Stimulated activated memory B cell treated with anti-CD40 and anti-IgM and Interleukin-4, amounts not matched to agents 10 μg/mL and 1 μg/mL and 100 μg/mL, for 72 hours (primary cell): ENCODE results near the gene ARF3.
A peak's percentile ranks its signal among the peaks of the same experiment; 100 is the strongest.

Source experiments
- ATAC-seq: fragments of 150-1000 bp; cut with Tn5 transposase; 2 replicates; pipeline ENCODE4 v1.10.0; 2021
- H3K27ac Mint-ChIP-seq: one replicate; pipeline ENCODE4 v1.8.0; 2022; ENCODE audit warnings: mild to moderate bottlenecking, mixed read lengths
- H3K27me3 Mint-ChIP-seq: one replicate; pipeline ENCODE4 v1.8.0; 2022; ENCODE audit warnings: mixed read lengths
- H3K36me3 Mint-ChIP-seq: one replicate; pipeline ENCODE4 v1.8.0; 2022; ENCODE audit warnings: mixed read lengths
- H3K4me1 Mint-ChIP-seq: one replicate; pipeline ENCODE4 v1.8.0; 2022; ENCODE audit warnings: mixed read lengths
- H3K4me3 Mint-ChIP-seq: one replicate; pipeline ENCODE4 v1.8.0; 2022; ENCODE audit warnings: mild to moderate bottlenecking, moderate library complexity, mixed read lengths
- H3K9me3 Mint-ChIP-seq: one replicate; pipeline ENCODE4 v1.8.0; 2022; ENCODE audit warnings: mixed read lengths

The ARF3 gene

GRCh38 chr12:48960834-48961233 lies 3.5 kb upstream of the ARF3 start:
- Mint-ChIP-seq H3K27ac (no peak overlapping the region), H3K4me3 (no peak overlapping the region), H3K9me3 (no peaks in the 10 kb centered on the region), H3K27me3 (peaks cover 8% of the 10 kb centered on the region), H3K4me1 (peaks cover 32% of the 10 kb centered on the region), H3K36me3 (no peaks in the 10 kb centered on the region)
- ATAC-seq: no peak

- Mint-ChIP-seq H3K4me1 (peaks cover 47% of the 10 kb centered on the region), H3K9me3 (no peaks in the 10 kb centered on the region), H3K36me3 (peaks cover 9% of the 10 kb centered on the region), H3K27me3 (peaks cover 8% of the 10 kb centered on the region), H3K4me3 (peak overlapping the region; percentile 97), H3K27ac (peak overlapping the region; percentile 89)
- no peak for ATAC-seq
These were observed 732 bp upstream of the ARF3 start for GRCh38 chr12:48958049-48958388.

- Mint-ChIP-seq H3K27ac (peak overlapping the region; percentile 89), H3K4me1 (peaks cover 56% of the 10 kb centered on the region), H3K9me3 (no peaks in the 10 kb centered on the region), H3K4me3 (peak overlapping the region; percentile 97), H3K27me3 (peaks cover 8% of the 10 kb centered on the region), H3K36me3 (peaks cover 17% of the 10 kb centered on the region)
- ATAC-seq: peak; percentile 47
These were observed 777 bp downstream of the ARF3 start for GRCh38 chr12:48956279-48957140.

GRCh38 chr12:48954841-48955501 lies 2.3 kb downstream of the ARF3 start:
- no peak for ATAC-seq
- no peak overlapping the region for H3K27ac Mint-ChIP-seq
- peaks cover 62% of the 10 kb centered on the region for H3K4me1 Mint-ChIP-seq

GRCh38 chr12:48954061-48954460 lies 3.2 kb downstream of the ARF3 start:
- Mint-ChIP-seq H3K9me3 (no peaks in the 10 kb centered on the region), H3K4me1 (peaks cover 62% of the 10 kb centered on the region), H3K27ac (no peak overlapping the region), H3K4me3 (no peak overlapping the region), H3K27me3 (no peaks in the 10 kb centered on the region), H3K36me3 (peaks cover 28% of the 10 kb centered on the region)
- no peak for ATAC-seq

More at GRCh38 chr12:48954841-48955501, 2.3 kb downstream of the ARF3 start:
- no peaks in the 10 kb centered on the region for H3K27me3 Mint-ChIP-seq
- no peak overlapping the region for H3K4me3 Mint-ChIP-seq
- peaks cover 22% of the 10 kb centered on the region for H3K36me3 Mint-ChIP-seq
- no peaks in the 10 kb centered on the region for H3K9me3 Mint-ChIP-seq

- Mint-ChIP-seq H3K27me3 (no peaks in the 10 kb centered on the region), H3K36me3 (peaks cover 36% of the 10 kb centered on the region), H3K27ac (no peak overlapping the region), H3K9me3 (no peaks in the 10 kb centered on the region), H3K4me1 (peaks cover 64% of the 10 kb centered on the region), H3K4me3 (no peak overlapping the region)
- no peak for ATAC-seq
These were observed 4.6 kb downstream of the ARF3 start for GRCh38 chr12:48952691-48953090.

- peaks cover 40% of the 10 kb centered on the region for H3K36me3 Mint-ChIP-seq
- no peaks in the 10 kb centered on the region for H3K9me3 Mint-ChIP-seq
- no peak overlapping the region for H3K27ac Mint-ChIP-seq
- H3K4me1 Mint-ChIP-seq: peaks cover 26% of the 10 kb centered on the region
- ATAC-seq: no peak
- H3K4me3 Mint-ChIP-seq: no peak overlapping the region
- no peaks in the 10 kb centered on the region for H3K27me3 Mint-ChIP-seq
These were observed 9.6 kb downstream of the ARF3 start for GRCh38 chr12:48947727-48948126.

- H3K27me3 Mint-ChIP-seq: no peaks in the 10 kb centered on the region
- H3K27ac Mint-ChIP-seq: no peak overlapping the region
- H3K9me3 Mint-ChIP-seq: no peaks in the 10 kb centered on the region
- peaks cover 43% of the 10 kb centered on the region for H3K36me3 Mint-ChIP-seq
- no peak for ATAC-seq
- no peak overlapping the region for H3K4me3 Mint-ChIP-seq
- H3K4me1 Mint-ChIP-seq: peaks cover 26% of the 10 kb centered on the region
These were observed 10.3 kb downstream of the ARF3 start for GRCh38 chr12:48946943-48947342.

- Mint-ChIP-seq H3K27ac (no peak overlapping the region), H3K4me1 (peaks cover 30% of the 10 kb centered on the region), H3K4me3 (no peak overlapping the region), H3K27me3 (no peaks in the 10 kb centered on the region), H3K36me3 (peaks cover 43% of the 10 kb centered on the region), H3K9me3 (no peaks in the 10 kb centered on the region)
- ATAC-seq: no peak
These were observed 11.1 kb downstream of the ARF3 start for GRCh38 chr12:48946205-48946604.

GRCh38 chr12:48943221-48943620 lies 14.1 kb downstream of the ARF3 start:
- Mint-ChIP-seq H3K4me3 (no peak overlapping the region), H3K4me1 (peaks cover 45% of the 10 kb centered on the region), H3K27ac (no peak overlapping the region), H3K9me3 (no peaks in the 10 kb centered on the region), H3K27me3 (no peaks in the 10 kb centered on the region), H3K36me3 (peaks cover 40% of the 10 kb centered on the region)
- no peak for ATAC-seq

GRCh38 chr12:48940181-48940580 lies 17.1 kb downstream of the ARF3 start:
- H3K27ac Mint-ChIP-seq: peak overlapping the region; percentile 6
- peaks cover 43% of the 10 kb centered on the region for H3K36me3 Mint-ChIP-seq
- ATAC-seq: peak; percentile 31
- no peaks in the 10 kb centered on the region for H3K9me3 Mint-ChIP-seq
- H3K4me3 Mint-ChIP-seq: no peak overlapping the region
- H3K27me3 Mint-ChIP-seq: no peaks in the 10 kb centered on the region
- peaks cover 51% of the 10 kb centered on the region for H3K4me1 Mint-ChIP-seq

- Mint-ChIP-seq H3K4me3 (no peak overlapping the region), H3K27ac (peak overlapping the region; percentile 9), H3K4me1 (peaks cover 51% of the 10 kb centered on the region), H3K9me3 (no peaks in the 10 kb centered on the region), H3K36me3 (peaks cover 53% of the 10 kb centered on the region), H3K27me3 (no peaks in the 10 kb centered on the region)
- peak; percentile 91 for ATAC-seq
These were observed 18.5 kb downstream of the ARF3 start for GRCh38 chr12:48938805-48939204.

GRCh38 chr12:48937170-48937569 lies 20.1 kb downstream of the ARF3 start:
- Mint-ChIP-seq H3K9me3 (no peaks in the 10 kb centered on the region), H3K36me3 (peaks cover 55% of the 10 kb centered on the region), H3K27ac (no peak overlapping the region), H3K27me3 (no peaks in the 10 kb centered on the region), H3K4me1 (peaks cover 46% of the 10 kb centered on the region), H3K4me3 (no peak overlapping the region)
- no peak for ATAC-seq

GRCh38 chr12:48936379-48936979 lies 20.8 kb downstream of the ARF3 start:
- peaks cover 40% of the 10 kb centered on the region for H3K4me1 Mint-ChIP-seq
- H3K36me3 Mint-ChIP-seq: peaks cover 52% of the 10 kb centered on the region
- H3K27ac Mint-ChIP-seq: no peak overlapping the region
- ATAC-seq: peak; percentile 56
- no peaks in the 10 kb centered on the region for H3K9me3 Mint-ChIP-seq
- no peak overlapping the region for H3K4me3 Mint-ChIP-seq
- no peaks in the 10 kb centered on the region for H3K27me3 Mint-ChIP-seq

- no peaks in the 10 kb centered on the region for H3K27me3 Mint-ChIP-seq
- H3K9me3 Mint-ChIP-seq: no peaks in the 10 kb centered on the region
- peaks cover 23% of the 10 kb centered on the region for H3K4me1 Mint-ChIP-seq
- H3K4me3 Mint-ChIP-seq: no peak overlapping the region
- peaks cover 59% of the 10 kb centered on the region for H3K36me3 Mint-ChIP-seq
- H3K27ac Mint-ChIP-seq: no peak overlapping the region
- ATAC-seq: no peak
These were observed 23.0 kb downstream of the ARF3 start for GRCh38 chr12:48934312-48934706.
